ENCODE results near the gene NKAIN4.

NKAIN4 gene

GRCh38 chr20:63196768-63197470, 57.3 kb downstream of the NKAIN4 start:
- H3K4me1 ChIP-seq (ENCODE audit: control insufficient read depth, insufficient read depth, low read length) = no peaks in the 10 kb centered on the region; the same call in 1 of the 2 replicates
- no peak overlapping the region for H3K27ac ChIP-seq (ENCODE audit: low read depth, low read length)
- peaks cover 49% of the 10 kb centered on the region for H3K36me3 ChIP-seq (ENCODE audit: control insufficient read depth, insufficient read depth, low read length)
- no peak overlapping the region for H3K9ac ChIP-seq (ENCODE audit: low read length)
- no peaks in the 10 kb centered on the region for H3K9me3 ChIP-seq (ENCODE audit: control insufficient read depth, insufficient read depth, low read depth, low read length)
- H3K27me3 ChIP-seq (ENCODE audit: control insufficient read depth, insufficient read depth, low read length) = no peaks in the 10 kb centered on the region
- no peak overlapping the region for H3K4me3 ChIP-seq (ENCODE audit: low read depth, low read length)

DNA sequence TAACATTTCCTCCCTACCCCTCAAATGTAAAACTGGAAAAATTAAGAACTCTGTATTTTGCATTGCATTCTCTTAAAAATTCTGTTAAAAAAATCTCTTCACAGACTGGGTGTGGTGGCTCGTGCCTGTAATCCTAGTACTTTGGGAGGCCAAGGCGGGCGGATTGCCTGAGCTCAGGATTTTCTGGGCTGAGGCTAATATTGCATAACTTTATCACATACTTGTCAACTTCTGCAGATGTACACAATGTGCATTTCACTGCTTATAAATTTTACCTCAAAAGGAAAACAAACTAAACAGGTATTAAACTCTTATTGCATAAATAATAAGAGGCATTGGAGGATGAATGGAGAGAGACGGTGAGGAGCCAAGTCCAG, 59.5 kb downstream of the NKAIN4 start:
- Histone ChIP-seq H3K4me1 (ENCODE audit: control insufficient read depth, insufficient read depth, low read length) (no peaks in the 10 kb centered on the region; the same call in 1 of the 2 replicates), H3K4me3 (ENCODE audit: low read depth, low read length) (no peak overlapping the region), H3K27me3 (ENCODE audit: control insufficient read depth, insufficient read depth, low read length) (no peaks in the 10 kb centered on the region), H3K27ac (ENCODE audit: low read depth, low read length) (no peak overlapping the region), H3K36me3 (ENCODE audit: control insufficient read depth, insufficient read depth, low read length) (peaks cover 34% of the 10 kb centered on the region), H3K9ac (ENCODE audit: low read length) (no peak overlapping the region), H3K9me3 (ENCODE audit: control insufficient read depth, insufficient read depth, low read depth, low read length) (no peaks in the 10 kb centered on the region)

DNA sequence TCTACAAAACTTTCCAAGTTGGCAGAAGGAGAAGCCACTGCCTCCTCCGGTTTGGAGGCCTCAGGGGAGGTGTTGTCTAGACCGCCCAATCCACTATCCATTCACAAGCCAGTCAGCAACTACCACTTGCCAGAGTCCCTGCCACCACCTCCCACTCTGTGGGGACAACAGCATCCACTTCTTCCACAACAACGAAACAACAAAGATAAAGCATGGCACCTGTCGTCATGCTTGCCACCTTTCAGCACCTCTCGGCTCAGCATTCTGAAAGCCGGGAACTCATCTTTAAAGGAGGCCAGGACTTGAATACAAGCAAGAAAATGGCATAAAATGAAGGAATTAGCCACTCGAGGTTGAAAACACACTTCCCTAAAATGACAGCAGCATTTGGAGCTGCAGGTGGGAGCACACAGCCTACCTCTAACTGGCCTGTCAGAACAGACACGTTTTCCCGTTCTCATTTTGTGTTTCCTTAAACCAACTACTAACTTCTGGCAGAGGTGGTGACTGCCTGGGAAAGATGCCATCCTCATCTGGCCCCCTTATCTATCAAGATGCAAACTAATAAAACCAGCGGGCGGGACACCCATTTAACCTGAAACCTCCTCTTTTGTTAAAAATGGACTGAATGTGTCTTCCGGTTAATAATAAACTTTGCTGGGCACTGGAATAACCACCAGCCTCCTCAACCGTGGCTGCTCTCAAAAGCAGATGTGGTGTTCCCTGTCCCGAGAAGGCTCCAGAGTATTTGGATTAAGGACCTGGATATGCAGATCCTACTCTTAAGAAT, 60.1 kb downstream of the NKAIN4 start:
- Histone ChIP-seq H3K9ac (ENCODE audit: low read length) (no peak overlapping the region), H3K9me3 (ENCODE audit: control insufficient read depth, insufficient read depth, low read depth, low read length) (no peaks in the 10 kb centered on the region), H3K4me1 (ENCODE audit: control insufficient read depth, insufficient read depth, low read length) (no peaks in the 10 kb centered on the region; the same call in 1 of the 2 replicates), H3K27me3 (ENCODE audit: control insufficient read depth, insufficient read depth, low read length) (no peaks in the 10 kb centered on the region), H3K4me3 (ENCODE audit: low read depth, low read length) (no peak overlapping the region), H3K27ac (ENCODE audit: low read depth, low read length) (no peak overlapping the region), H3K36me3 (ENCODE audit: control insufficient read depth, insufficient read depth, low read length) (peaks cover 30% of the 10 kb centered on the region)

DNA sequence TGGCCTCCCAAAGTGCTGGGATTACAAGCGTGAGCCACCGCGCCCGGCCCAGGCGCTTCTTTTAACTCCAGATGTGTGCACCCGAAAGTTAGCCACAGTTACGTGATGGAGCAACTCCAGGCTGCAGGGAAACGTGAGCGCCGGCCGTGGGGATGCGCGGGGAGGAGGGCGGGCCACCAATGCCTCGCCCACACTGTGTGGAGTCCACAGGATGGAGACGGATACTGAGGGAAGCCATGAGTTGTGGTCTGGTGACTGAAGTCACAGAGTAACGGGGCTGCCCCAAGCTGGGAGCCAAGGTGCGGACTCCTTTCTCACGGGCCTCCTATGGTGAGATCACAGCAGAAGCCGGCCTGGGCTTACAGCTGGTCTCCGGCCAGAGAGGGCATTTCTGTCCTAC, 61.5 kb downstream of the NKAIN4 start:
- Histone ChIP-seq H3K9ac (ENCODE audit: low read length) (no peak overlapping the region), H3K27ac (ENCODE audit: low read depth, low read length) (no peak overlapping the region), H3K27me3 (ENCODE audit: control insufficient read depth, insufficient read depth, low read length) (no peaks in the 10 kb centered on the region), H3K4me1 (ENCODE audit: control insufficient read depth, insufficient read depth, low read length) (no peaks in the 10 kb centered on the region; the same call in 1 of the 2 replicates), H3K36me3 (ENCODE audit: control insufficient read depth, insufficient read depth, low read length) (peaks cover 30% of the 10 kb centered on the region), H3K9me3 (ENCODE audit: control insufficient read depth, insufficient read depth, low read depth, low read length) (no peaks in the 10 kb centered on the region), H3K4me3 (ENCODE audit: low read depth, low read length) (no peak overlapping the region)

- no peak overlapping the region for H3K27ac ChIP-seq (ENCODE audit: low read depth, low read length)
- H3K36me3 ChIP-seq (ENCODE audit: control insufficient read depth, insufficient read depth, low read length) = peaks cover 16% of the 10 kb centered on the region
- no peak overlapping the region for H3K9ac ChIP-seq (ENCODE audit: low read length)
- H3K4me3 ChIP-seq (ENCODE audit: low read depth, low read length) = no peak overlapping the region
- H3K4me1 ChIP-seq (ENCODE audit: control insufficient read depth, insufficient read depth, low read length) = no peaks in the 10 kb centered on the region
- no peaks in the 10 kb centered on the region for H3K9me3 ChIP-seq (ENCODE audit: control insufficient read depth, insufficient read depth, low read depth, low read length)
- H3K27me3 ChIP-seq (ENCODE audit: control insufficient read depth, insufficient read depth, low read length) = no peaks in the 10 kb centered on the region
These were observed 62.9 kb downstream of the NKAIN4 start for GRCh38 chr20:63191400-63191799.

- no peak overlapping the region for H3K4me3 ChIP-seq (ENCODE audit: low read depth, low read length)
- no peaks in the 10 kb centered on the region for H3K27me3 ChIP-seq (ENCODE audit: control insufficient read depth, insufficient read depth, low read length)
- peaks cover 3% of the 10 kb centered on the region; the same call in 1 of the 2 replicates for H3K9me3 ChIP-seq (ENCODE audit: control insufficient read depth, insufficient read depth, low read depth, low read length)
- no peaks in the 10 kb centered on the region for H3K4me1 ChIP-seq (ENCODE audit: control insufficient read depth, insufficient read depth, low read length)
- no peak overlapping the region for H3K9ac ChIP-seq (ENCODE audit: low read length)
- H3K27ac ChIP-seq (ENCODE audit: low read depth, low read length) = no peak overlapping the region
- peaks cover 11% of the 10 kb centered on the region for H3K36me3 ChIP-seq (ENCODE audit: control insufficient read depth, insufficient read depth, low read length)
These were observed 63.4 kb downstream of the NKAIN4 start for GRCh38 chr20:63190828-63191227.
